Peyer's patch (tissue), 4 donors: ENCODE results near the gene NPTX2. TPM values are rescaled to one million over a fixed set of nuclear protein-coding genes. Genes with fewer than 3 reads are reported as not detected.

Experiments
- DNase-seq, 3 donors: peaks; one replicate each; pipeline ENCODE4 v3.0.0-alpha.2; 2017 to 2019
- H3K27ac ChIP-seq, 4 donors: fragments of 200-600 bp; sonication (generic); one replicate each; pipeline ENCODE4 v1.5.1; 2016 to 2019
- H3K27me3 ChIP-seq, 2 donors: fragments of 200-600 bp; sonication (generic); one replicate each; pipeline ENCODE4 v1.5.1; 2019
- H3K36me3 ChIP-seq, 3 donors: fragments of 200-600 bp; sonication (generic); one replicate each; pipeline ENCODE4 v1.5.1; 2016 to 2019
- H3K4me1 ChIP-seq, 4 donors: fragments of 200-600 bp; sonication (generic); one replicate each; pipeline ENCODE4 v1.5.1; 2016 to 2019
- H3K4me3 ChIP-seq, 4 donors: fragments of 200-600 bp; sonication (generic); 1 replicate in 3 of 4; 2 replicates in 1 of 4; pipeline ENCODE4 v1.5.1; 2016 to 2019; ENCODE audit warnings: mild to moderate bottlenecking in 1 of 4
- H3K9me3 ChIP-seq, 4 donors: fragments of 200-600 bp; sonication (generic); one replicate each; pipeline ENCODE4 v1.5.1; 2016 to 2019; ENCODE audit warnings: mild to moderate bottlenecking in 1 of 4
- POLR2A ChIP-seq, 2 donors: fragments of 450-650 bp; IDR thresholded peaks; one replicate each; pipeline ENCODE4 v1.5.1; 2017; ENCODE audit warnings: antibody characterized with exemption in 2 of 2, mild to moderate bottlenecking in 2 of 2, moderate library complexity in 2 of 2
- total RNA-seq, 4 donors: library from RNA; depleted of rRNA; stranded (reverse); fragments of >200 nt; gene quantifications; one replicate each; pipeline ENCODE4 v1.1.0, GENCODE V29; 2016
- TF ChIP-seq, protein P1 (sequence below), 6 experiments: fragments of 450-650 bp in 4 of 6; fragments of 200-600 bp in 2 of 6; sonication (generic) in 1 of 6; IDR thresholded peaks; one replicate each; pipeline ENCODE4 v1.5.1; 2017 to 2019; ENCODE audit warnings: antibody characterized with exemption in 6 of 6, mild to moderate bottlenecking in 3 of 6, moderate library complexity in 1 of 6

NPTX2 gene
- total RNA-seq, 4 donors from 2014 or later = 0.94 to 4.2 (median 3.9) TPM

DNA sequence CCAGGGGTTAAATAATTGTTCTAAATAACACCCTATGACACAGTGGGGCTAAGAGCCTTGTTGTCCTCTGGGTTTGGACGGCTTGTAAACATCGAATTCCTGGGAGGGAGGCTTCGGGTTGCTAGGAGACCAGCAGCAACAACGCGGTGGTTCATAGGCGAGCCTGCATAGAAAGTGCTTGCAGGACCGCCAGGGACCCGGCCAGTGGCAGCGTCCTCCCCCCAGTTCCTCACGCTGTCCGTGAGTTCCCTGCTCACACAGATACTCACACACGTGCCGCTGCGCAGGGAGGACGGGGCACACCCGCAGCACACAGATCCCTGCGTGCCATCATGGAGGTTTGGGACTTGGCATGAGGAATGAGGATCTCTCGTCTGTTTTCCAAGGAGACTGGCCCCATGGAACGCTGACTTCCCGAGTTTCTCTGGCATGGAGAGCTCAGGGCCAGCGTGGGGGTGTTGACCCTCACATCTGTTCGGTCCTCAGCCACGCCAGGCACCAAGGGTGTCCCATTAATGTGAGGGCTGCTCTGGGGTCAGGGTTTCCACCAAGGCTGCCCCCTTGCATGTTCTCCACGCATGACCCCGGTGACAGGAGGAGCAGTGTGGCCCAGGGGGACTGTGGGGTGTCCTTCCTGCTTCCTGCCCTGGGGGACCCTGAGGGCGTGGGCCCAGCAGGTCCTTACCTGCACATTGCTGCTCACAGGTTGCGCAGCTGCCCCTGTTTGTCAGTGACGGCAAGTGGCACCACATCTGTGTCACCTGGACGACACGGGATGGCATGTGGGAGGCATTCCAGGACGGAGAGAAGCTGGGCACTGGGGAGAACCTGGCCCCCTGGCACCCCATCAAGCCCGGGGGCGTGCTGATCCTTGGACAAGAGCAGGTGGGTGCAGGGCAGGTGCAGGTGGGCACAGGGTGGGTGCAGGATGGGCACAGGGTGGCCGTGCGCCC is 9.7 kb downstream of the NPTX2 start:
- H3K27me3 ChIP-seq = no peaks in the 10 kb centered on the region
- no peaks in the 10 kb centered on the region for H3K9me3 ChIP-seq
- no peak overlapping the region for H3K27ac ChIP-seq
- no peak for DNase-seq
- H3K4me1 ChIP-seq = no peaks in the 10 kb centered on the region
- H3K4me3 ChIP-seq = no peak overlapping the region
- TF ChIP-seq, protein P1, sequence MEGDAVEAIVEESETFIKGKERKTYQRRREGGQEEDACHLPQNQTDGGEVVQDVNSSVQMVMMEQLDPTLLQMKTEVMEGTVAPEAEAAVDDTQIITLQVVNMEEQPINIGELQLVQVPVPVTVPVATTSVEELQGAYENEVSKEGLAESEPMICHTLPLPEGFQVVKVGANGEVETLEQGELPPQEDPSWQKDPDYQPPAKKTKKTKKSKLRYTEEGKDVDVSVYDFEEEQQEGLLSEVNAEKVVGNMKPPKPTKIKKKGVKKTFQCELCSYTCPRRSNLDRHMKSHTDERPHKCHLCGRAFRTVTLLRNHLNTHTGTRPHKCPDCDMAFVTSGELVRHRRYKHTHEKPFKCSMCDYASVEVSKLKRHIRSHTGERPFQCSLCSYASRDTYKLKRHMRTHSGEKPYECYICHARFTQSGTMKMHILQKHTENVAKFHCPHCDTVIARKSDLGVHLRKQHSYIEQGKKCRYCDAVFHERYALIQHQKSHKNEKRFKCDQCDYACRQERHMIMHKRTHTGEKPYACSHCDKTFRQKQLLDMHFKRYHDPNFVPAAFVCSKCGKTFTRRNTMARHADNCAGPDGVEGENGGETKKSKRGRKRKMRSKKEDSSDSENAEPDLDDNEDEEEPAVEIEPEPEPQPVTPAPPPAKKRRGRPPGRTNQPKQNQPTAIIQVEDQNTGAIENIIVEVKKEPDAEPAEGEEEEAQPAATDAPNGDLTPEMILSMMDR (IDR thresholded peaks at IDR 0.05) = no peak
- no peak for TF ChIP-seq POLR2A (IDR thresholded peaks at IDR 0.05)
- H3K36me3 ChIP-seq = no peaks in the 10 kb centered on the region

DNA sequence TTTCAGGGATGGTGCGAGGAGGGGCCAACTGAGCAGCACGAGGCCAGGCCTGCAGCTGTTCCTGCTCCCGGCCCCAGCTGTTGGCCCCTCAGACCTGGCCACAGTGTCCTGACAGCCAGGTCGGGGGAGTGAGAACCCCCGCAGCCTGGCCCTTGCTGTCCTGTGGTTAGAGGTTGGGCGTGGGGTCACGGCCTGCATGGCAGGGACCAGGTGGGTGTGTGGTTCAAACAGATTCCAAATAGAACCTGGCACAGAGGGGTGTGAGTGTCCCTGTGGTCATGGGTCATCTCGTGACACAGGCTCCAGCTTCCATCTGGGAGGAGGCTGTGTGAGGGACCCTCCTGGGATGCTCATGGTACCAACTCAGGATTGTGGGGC is 10.3 kb downstream of the NPTX2 start:
- Histone ChIP-seq H3K4me3 (no peak overlapping the region), H3K27ac (no peak overlapping the region), H3K27me3 (no peaks in the 10 kb centered on the region), H3K36me3 (no peaks in the 10 kb centered on the region), H3K4me1 (no peaks in the 10 kb centered on the region), H3K9me3 (peaks cover 0 to 3% (median 0%) of the 10 kb centered on the region in 4 donors)
- TF ChIP-seq, protein P1 (IDR thresholded peaks at IDR 0.05) = no peak
- TF ChIP-seq POLR2A (IDR thresholded peaks at IDR 0.05) = no peak
- no peak for DNase-seq

DNA sequence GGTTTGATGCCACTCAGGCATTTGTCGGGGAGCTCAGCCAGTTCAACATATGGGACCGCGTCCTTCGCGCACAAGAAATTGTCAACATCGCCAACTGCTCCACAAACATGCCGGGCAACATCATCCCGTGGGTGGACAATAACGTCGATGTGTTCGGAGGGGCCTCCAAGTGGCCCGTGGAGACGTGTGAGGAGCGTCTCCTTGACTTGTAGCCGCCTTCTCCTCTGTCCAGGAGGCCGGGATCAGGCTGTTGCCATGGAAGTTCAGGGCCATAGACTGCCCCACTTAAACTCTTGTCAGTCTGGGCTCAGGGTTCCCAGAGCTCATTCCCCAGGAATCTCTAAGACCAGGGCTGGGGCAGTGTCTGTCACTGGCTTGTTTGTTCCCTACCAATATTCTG is 11.3 kb downstream of the NPTX2 start:
- Histone ChIP-seq H3K9me3 (peaks cover 0 to 3% (median 0%) of the 10 kb centered on the region in 4 donors), H3K4me1 (no peaks in the 10 kb centered on the region), H3K36me3 (no peaks in the 10 kb centered on the region), H3K4me3 (no peak overlapping the region), H3K27ac (no peak overlapping the region), H3K27me3 (no peaks in the 10 kb centered on the region)
- no peak for TF ChIP-seq POLR2A (IDR thresholded peaks at IDR 0.05)
- TF ChIP-seq, protein P1 (IDR thresholded peaks at IDR 0.05) = no peak
- DNase-seq = no peak

DNA sequence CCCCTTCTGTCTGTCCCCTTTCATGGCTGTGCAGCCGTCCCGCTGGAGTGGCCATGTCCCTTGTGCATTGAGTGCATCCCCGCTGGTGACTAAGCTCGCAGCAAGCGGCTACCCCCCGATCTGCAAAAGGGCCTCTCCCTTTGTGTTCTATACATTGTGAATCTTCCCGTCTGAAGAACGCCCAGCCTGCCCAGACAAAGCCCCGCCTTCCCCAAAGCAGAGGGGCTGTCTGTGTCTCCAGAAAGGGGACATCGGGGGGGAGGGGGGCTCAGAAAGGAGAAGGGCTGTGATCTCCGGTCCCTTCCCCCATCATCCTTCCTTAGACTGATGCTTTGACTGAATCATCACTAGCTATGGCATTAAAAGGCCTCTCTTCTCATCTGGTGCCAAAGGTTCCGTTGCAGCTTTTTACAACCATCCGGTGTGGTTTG is 11.9 kb downstream of the NPTX2 start:
- Histone ChIP-seq H3K27me3 (no peaks in the 10 kb centered on the region), H3K36me3 (no peaks in the 10 kb centered on the region), H3K27ac (no peak overlapping the region), H3K9me3 (peaks cover 0 to 3% (median 0%) of the 10 kb centered on the region in 4 donors), H3K4me1 (no peaks in the 10 kb centered on the region), H3K4me3 (no peak overlapping the region)
- TF ChIP-seq POLR2A (IDR thresholded peaks at IDR 0.05) = no peak
- TF ChIP-seq, protein P1 (IDR thresholded peaks at IDR 0.05) = no peak
- no peak for DNase-seq

DNA sequence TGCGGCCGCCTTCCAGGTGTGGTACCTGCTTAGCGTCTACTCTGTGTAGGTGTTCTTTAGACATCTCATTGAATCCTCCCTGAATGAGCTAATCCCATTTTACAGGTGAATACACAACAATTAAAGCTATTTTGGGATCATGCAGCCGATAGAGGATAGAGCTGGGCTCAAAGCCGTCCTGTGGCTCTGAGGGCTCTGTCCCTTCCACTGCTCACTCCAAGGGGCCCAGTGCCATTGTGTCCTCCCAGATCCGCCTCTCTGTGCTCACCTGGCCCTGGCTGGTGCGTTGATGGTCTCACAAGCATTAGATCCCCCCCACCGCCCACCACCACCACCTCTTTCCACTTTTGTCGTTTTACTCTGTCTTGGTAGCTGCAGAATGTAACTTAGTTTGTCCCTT is 13.1 kb downstream of the NPTX2 start:
- Histone ChIP-seq H3K4me1 (no peaks in the 10 kb centered on the region), H3K9me3 (peaks cover 0 to 3% (median 1%) of the 10 kb centered on the region in 4 donors), H3K27me3 (no peaks in the 10 kb centered on the region), H3K4me3 (no peak overlapping the region), H3K36me3 (no peaks in the 10 kb centered on the region), H3K27ac (no peak overlapping the region)
- TF ChIP-seq, protein P1 (IDR thresholded peaks at IDR 0.05) = no peak
- no peak for TF ChIP-seq POLR2A (IDR thresholded peaks at IDR 0.05)
- DNase-seq = no peak
